ENCODE measurements around the gene PVRIG.
A peak's percentile ranks its signal among the peaks of the same experiment; 100 is the strongest.
"Not testable (repeated sequence)": the region's sequence is repeated elsewhere in the genome, so short reads cannot be mapped to it uniquely, and the experiment has no call there.

Gene PVRIG

GRCh38 chr7:100215895-100216294 lies 3.9 kb upstream of the PVRIG start:
- no peak for DNase-seq (ENCODE audit: low read depth)
- no peak for TF ChIP-seq CTCF (IDR thresholded peaks at IDR 0.05; ENCODE audit: low read depth, low read length, missing control alignments)
- no peak overlapping the region for H3K4me3 ChIP-seq (ENCODE audit: low read depth, low read length)

- DNase-seq (ENCODE audit: low read depth); H3K4me3 ChIP-seq (ENCODE audit: low read depth, low read length): not testable (repeated sequence)
- peak; percentile 56 for TF ChIP-seq CTCF (IDR thresholded peaks at IDR 0.05; ENCODE audit: low read depth, low read length, missing control alignments)
Measured at GRCh38 chr7:100217934-100218333, 1.8 kb upstream of the PVRIG start.

- no peak for TF ChIP-seq CTCF (IDR thresholded peaks at IDR 0.05; ENCODE audit: low read depth, low read length, missing control alignments)
- DNase-seq (ENCODE audit: low read depth): no peak
- peak overlapping the region; percentile 59 for H3K4me3 ChIP-seq (ENCODE audit: low read depth, low read length)
Measured at GRCh38 chr7:100219271-100219737, 445 bp upstream of the PVRIG start.

GRCh38 chr7:100220586-100221230 lies 959 bp downstream of the PVRIG start:
- no peak for TF ChIP-seq CTCF (IDR thresholded peaks at IDR 0.05; ENCODE audit: low read depth, low read length, missing control alignments)
- no peak for DNase-seq (ENCODE audit: low read depth)
- peak overlapping the region; percentile 59 for H3K4me3 ChIP-seq (ENCODE audit: low read depth, low read length)

GRCh38 chr7:100221231-100221718 lies 1.5 kb downstream of the PVRIG start:
- peak; percentile 86 for DNase-seq (ENCODE audit: low read depth)

GRCh38 chr7:100221767-100222444 lies 2.2 kb downstream of the PVRIG start:
- H3K4me3 ChIP-seq (ENCODE audit: low read depth, low read length): peak overlapping the region; percentile 59
- no peak for DNase-seq (ENCODE audit: low read depth)
- TF ChIP-seq CTCF (IDR thresholded peaks at IDR 0.05; ENCODE audit: low read depth, low read length, missing control alignments): no peak

More at GRCh38 chr7:100221231-100221718, 1.5 kb downstream of the PVRIG start:
- peak overlapping the region; percentile 59 for H3K4me3 ChIP-seq (ENCODE audit: low read depth, low read length)
- TF ChIP-seq CTCF (IDR thresholded peaks at IDR 0.05; ENCODE audit: low read depth, low read length, missing control alignments): no peak

Measured in GM12864 (cell line).